ENCODE measurements around the gene DDX20.

DDX20 gene

GRCh38 chr1:111735858-111736544 is 19.7 kb upstream of the DDX20 start:
- H3K4me3 ChIP-seq (ENCODE audit: insufficient read depth in 1 of 2, low read depth in 1 of 2, low read length in 2 of 2): peak overlapping the region in 1 of 2 experiments; percentile 89
- peak overlapping the region in 1 of 2 experiments; percentile 65 for H3K4ac ChIP-seq (ENCODE audit: low read depth in 1 of 2, low read length in 2 of 2)
- no peak overlapping the region for H3K4me2 ChIP-seq (ENCODE audit: low read length, poor library complexity, severe bottlenecking)
- H2BK5ac ChIP-seq (ENCODE audit: low read depth, low read length, poor library complexity, severe bottlenecking): no peak overlapping the region
- peak; percentile 62 for DNase-seq
- no peak overlapping the region for H2BK15ac ChIP-seq (ENCODE audit: low read depth, poor library complexity, severe bottlenecking)
- H3K9ac ChIP-seq (ENCODE audit: low read length): peak overlapping the region; percentile 27
- peaks cover 4 to 20% of the 10 kb centered on the region in 2 experiments for H3K36me3 ChIP-seq (ENCODE audit: control insufficient read depth in 1 of 2, insufficient read depth in 2 of 2, low read depth in 1 of 2, low read length in 2 of 2)
- 42% methylated on average over 8 of the region's 8 CpGs for WGBS
- no peaks in the 10 kb centered on the region for H3K9me3 ChIP-seq (ENCODE audit: control insufficient read depth, low read length)
- H2BK120ac ChIP-seq (ENCODE audit: low read depth, low read length): peak overlapping the region; percentile 19
- peak overlapping the region in 1 of 2 experiments; percentile 61 for H3K14ac ChIP-seq (ENCODE audit: low read length in 2 of 2)
- H3K79me1 ChIP-seq (replicated peaks; ENCODE audit: low read length, poor library complexity, severe bottlenecking): peaks cover 18% of the 10 kb centered on the region
- peak overlapping the region in 1 of 2 experiments; percentile 24 for H3K23ac ChIP-seq (ENCODE audit: low read length in 2 of 2)
- no peak overlapping the region for H4K8ac ChIP-seq (ENCODE audit: low read length)
- H2AK5ac ChIP-seq (ENCODE audit: low read length, severe bottlenecking): peak overlapping the region; percentile 10
- peak overlapping the region; percentile 54 to 58 for H3K18ac ChIP-seq (ENCODE audit: low read depth in 1 of 2, low read length in 2 of 2)
- no peak overlapping the region for H4K91ac ChIP-seq (ENCODE audit: low read length)
- H3K4me1 ChIP-seq (ENCODE audit: control insufficient read depth, insufficient read depth, low read depth, low read length): peaks cover 28% of the 10 kb centered on the region
- H2AFZ ChIP-seq (ENCODE audit: low read depth, low read length): no peak overlapping the region
- no peaks in the 10 kb centered on the region for H3K27me3 ChIP-seq (ENCODE audit: control insufficient read depth in 1 of 2, insufficient read depth in 1 of 2, low read length in 2 of 2)
- H3K27ac ChIP-seq (ENCODE audit: low read length, poor library complexity, severe bottlenecking): no peak overlapping the region
- peak overlapping the region; percentile 29 to 78 for H2BK12ac ChIP-seq (ENCODE audit: low read length in 2 of 2)

GRCh38 chr1:111736548-111737215 is 19.0 kb upstream of the DDX20 start:
- H3K36me3 ChIP-seq (ENCODE audit: control insufficient read depth in 1 of 2, insufficient read depth in 2 of 2, low read depth in 1 of 2, low read length in 2 of 2): peaks cover 4 to 16% of the 10 kb centered on the region in 2 experiments
- no peak overlapping the region for H2AK5ac ChIP-seq (ENCODE audit: low read length, severe bottlenecking)
- peak overlapping the region; percentile 47 for H4K91ac ChIP-seq (ENCODE audit: low read length)
- peak overlapping the region in 1 of 2 experiments; percentile 38 for H3K18ac ChIP-seq (ENCODE audit: low read depth in 1 of 2, low read length in 2 of 2)
- 60% methylated on average over 4 of the region's 4 CpGs for WGBS
- DNase-seq: no peak
- peak overlapping the region in 1 of 2 experiments; percentile 89 for H3K4me3 ChIP-seq (ENCODE audit: insufficient read depth in 1 of 2, low read depth in 1 of 2, low read length in 2 of 2)
- no peak overlapping the region for H2BK120ac ChIP-seq (ENCODE audit: low read depth, low read length)
- no peak overlapping the region for H3K14ac ChIP-seq (ENCODE audit: low read length in 2 of 2)
- no peak overlapping the region for H3K27ac ChIP-seq (ENCODE audit: low read length, poor library complexity, severe bottlenecking)
- H3K9me3 ChIP-seq (ENCODE audit: control insufficient read depth, low read length): no peaks in the 10 kb centered on the region
- peaks cover 28% of the 10 kb centered on the region for H3K4me1 ChIP-seq (ENCODE audit: control insufficient read depth, insufficient read depth, low read depth, low read length)
- H3K9ac ChIP-seq (ENCODE audit: low read length): peak overlapping the region; percentile 98
- no peak overlapping the region for H2AFZ ChIP-seq (ENCODE audit: low read depth, low read length)
- H3K79me1 ChIP-seq (replicated peaks; ENCODE audit: low read length, poor library complexity, severe bottlenecking): peaks cover 18% of the 10 kb centered on the region
- H2BK12ac ChIP-seq (ENCODE audit: low read length in 2 of 2): peak overlapping the region in 1 of 2 experiments; percentile 42
- no peaks in the 10 kb centered on the region for H3K27me3 ChIP-seq (ENCODE audit: control insufficient read depth in 1 of 2, insufficient read depth in 1 of 2, low read length in 2 of 2)
- H3K4ac ChIP-seq (ENCODE audit: low read depth in 1 of 2, low read length in 2 of 2): no peak overlapping the region
- H2BK5ac ChIP-seq (ENCODE audit: low read depth, low read length, poor library complexity, severe bottlenecking): no peak overlapping the region
- no peak overlapping the region for H3K4me2 ChIP-seq (ENCODE audit: low read length, poor library complexity, severe bottlenecking)
- H2BK15ac ChIP-seq (ENCODE audit: low read depth, poor library complexity, severe bottlenecking): peak overlapping the region; percentile 45
- no peak overlapping the region for H3K23ac ChIP-seq (ENCODE audit: low read length in 2 of 2)
- peak overlapping the region; percentile 28 for H4K8ac ChIP-seq (ENCODE audit: low read length)

- Histone ChIP-seq H3K9ac (ENCODE audit: low read length) (peak overlapping the region; percentile 98), H2AFZ (ENCODE audit: low read depth, low read length) (no peak overlapping the region), H3K79me1 (replicated peaks; ENCODE audit: low read length, poor library complexity, severe bottlenecking) (peaks cover 18% of the 10 kb centered on the region), H2BK12ac (ENCODE audit: low read length in 2 of 2) (peak overlapping the region in 1 of 2 experiments; percentile 42), H3K27ac (ENCODE audit: low read length, poor library complexity, severe bottlenecking) (peak overlapping the region; percentile 18), H3K36me3 (ENCODE audit: control insufficient read depth in 1 of 2, insufficient read depth in 2 of 2, low read depth in 1 of 2, low read length in 2 of 2) (peaks cover 4 to 13% of the 10 kb centered on the region in 2 experiments), H4K8ac (ENCODE audit: low read length) (no peak overlapping the region), H2BK120ac (ENCODE audit: low read depth, low read length) (no peak overlapping the region), H2BK5ac (ENCODE audit: low read depth, low read length, poor library complexity, severe bottlenecking) (no peak overlapping the region), H3K23ac (ENCODE audit: low read length in 2 of 2) (peak overlapping the region in 1 of 2 experiments; percentile 51), H3K9me3 (ENCODE audit: control insufficient read depth, low read length) (no peaks in the 10 kb centered on the region), H3K4me2 (ENCODE audit: low read length, poor library complexity, severe bottlenecking) (peak overlapping the region; percentile 98), H2AK5ac (ENCODE audit: low read length, severe bottlenecking) (no peak overlapping the region), H3K4ac (ENCODE audit: low read depth in 1 of 2, low read length in 2 of 2) (peak overlapping the region in 1 of 2 experiments; percentile 45), H3K27me3 (ENCODE audit: control insufficient read depth in 1 of 2, insufficient read depth in 1 of 2, low read length in 2 of 2) (no peaks in the 10 kb centered on the region), H4K91ac (ENCODE audit: low read length) (no peak overlapping the region), H3K4me3 (ENCODE audit: insufficient read depth in 1 of 2, low read depth in 1 of 2, low read length in 2 of 2) (peak overlapping the region in 1 of 2 experiments; percentile 89), H3K14ac (ENCODE audit: low read length in 2 of 2) (peak overlapping the region in 1 of 2 experiments; percentile 47), H3K18ac (ENCODE audit: low read depth in 1 of 2, low read length in 2 of 2) (peak overlapping the region in 1 of 2 experiments; percentile 87), H2BK15ac (ENCODE audit: low read depth, poor library complexity, severe bottlenecking) (no peak overlapping the region), H3K4me1 (ENCODE audit: control insufficient read depth, insufficient read depth, low read depth, low read length) (peaks cover 28% of the 10 kb centered on the region)
- DNase-seq: peak; percentile 55
- 51% methylated on average over 8 of the region's 8 CpGs for WGBS
Observed at GRCh38 chr1:111737216-111738132, 18.2 kb upstream of the DDX20 start.
